A204.1 (cell line): ENCODE measurements around the gene LCLAT1.

Source experiments
- FAIRE-seq: peaks from 2 replicates; lab custom pipeline; 2012; peaks lifted over from hg19 to GRCh38; lab: Jason Lieb, UNC

LCLAT1 gene

GRCh38 chr2:30522421-30522820, 75.4 kb downstream of the LCLAT1 start:
- no peak for FAIRE-seq

DNA sequence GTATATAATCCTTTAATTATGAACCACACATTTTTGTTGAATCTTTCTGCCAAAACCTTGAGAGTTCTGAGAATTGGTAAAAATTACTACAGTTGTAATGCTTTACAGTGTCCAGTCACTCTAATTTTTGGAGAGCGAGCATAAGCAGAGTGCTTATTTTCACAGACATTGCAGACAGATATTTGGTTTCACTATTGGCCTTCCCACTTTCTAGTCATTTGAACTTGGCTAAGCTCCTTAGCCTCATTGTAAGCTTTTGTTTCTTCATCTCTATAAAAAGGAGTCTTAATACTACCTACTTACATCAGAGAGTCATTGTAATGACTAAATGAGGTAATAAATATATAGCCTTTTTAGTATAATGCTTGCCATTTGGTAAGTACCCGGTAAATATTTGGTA, 80.4 kb downstream of the LCLAT1 start:
- no peak for FAIRE-seq

DNA sequence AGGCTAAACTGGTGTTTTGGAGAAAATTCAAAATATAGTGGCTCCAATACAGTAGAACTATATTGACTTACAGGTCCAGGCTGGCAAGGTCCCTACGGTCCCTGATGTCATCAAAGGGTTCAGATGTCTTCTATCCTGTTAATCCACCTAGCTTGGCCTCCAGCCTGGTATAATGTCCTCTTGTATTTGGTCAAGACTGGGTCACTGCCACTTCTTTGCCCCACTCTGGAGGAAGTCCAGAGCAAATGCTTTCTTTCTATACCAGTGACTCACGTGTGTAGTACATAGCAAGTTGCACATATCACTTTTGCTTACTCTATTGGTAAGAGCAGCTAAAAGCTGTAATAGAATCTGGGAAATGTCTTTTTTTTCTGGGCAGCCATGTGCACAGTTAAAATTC, 80.8 kb downstream of the LCLAT1 start:
- no peak for FAIRE-seq

GRCh38 chr2:30530346-30530745, 83.3 kb downstream of the LCLAT1 start:
- no peak for FAIRE-seq

- FAIRE-seq, result no peak
These were observed 94.6 kb downstream of the LCLAT1 start for GRCh38 chr2:30541680-30542079.

DNA sequence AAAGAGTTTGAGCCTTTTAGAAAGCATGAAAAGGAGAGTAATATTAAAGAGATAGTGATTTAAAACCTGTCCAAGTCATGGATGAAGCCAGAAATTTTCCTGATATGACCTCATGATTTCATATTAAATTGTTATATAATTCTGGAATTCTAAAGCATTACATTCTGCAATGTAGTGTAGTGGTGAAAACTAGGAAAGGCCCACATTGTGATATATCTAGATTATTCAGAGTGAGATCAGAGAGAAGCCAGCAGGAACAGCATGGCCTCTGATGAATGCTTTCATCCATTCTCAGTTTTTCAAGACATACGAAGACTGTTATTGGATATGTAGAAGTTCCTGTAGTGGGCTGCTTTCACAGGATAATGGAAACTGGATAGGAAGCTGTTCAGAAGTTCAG, 98.8 kb downstream of the LCLAT1 start:
- no peak for FAIRE-seq

DNA sequence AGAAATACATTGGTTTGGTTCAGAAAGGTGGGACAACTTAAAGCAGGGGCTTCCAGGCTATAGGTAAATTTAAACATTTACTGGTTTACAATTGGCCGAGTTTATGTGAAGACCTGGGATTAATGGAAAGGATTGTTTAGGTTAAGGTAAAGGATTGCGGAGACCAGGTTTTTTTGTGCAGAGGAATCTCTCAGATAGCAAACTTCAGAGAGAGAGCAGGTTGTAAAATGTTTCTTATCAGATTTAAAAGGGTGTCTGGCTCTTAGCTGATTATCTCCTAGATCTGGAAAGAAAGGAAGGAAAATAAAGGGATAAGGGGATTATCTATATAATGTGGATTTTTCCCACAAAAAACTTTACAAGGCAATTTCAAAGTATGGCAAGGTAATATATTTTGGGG, 101.3 kb downstream of the LCLAT1 start:
- no peak for FAIRE-seq

DNA sequence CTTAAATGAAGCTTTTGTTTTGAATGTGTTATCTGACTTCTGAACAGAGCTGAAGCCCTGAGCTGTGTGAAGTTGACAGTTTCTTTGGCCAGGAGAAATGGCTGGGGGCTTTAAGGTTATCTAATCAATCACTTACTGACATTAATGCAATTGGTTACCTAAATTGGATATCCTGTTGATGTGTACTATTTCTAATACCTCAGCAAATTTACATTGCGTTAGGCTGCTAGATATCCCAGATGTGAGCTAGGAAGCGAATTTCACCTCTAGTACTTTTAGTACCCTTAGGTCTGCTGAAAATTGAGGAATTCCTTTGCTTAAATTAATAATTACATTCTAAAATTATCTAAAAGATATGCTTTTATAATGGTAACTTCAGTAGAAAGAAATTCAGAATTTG, 102.0 kb downstream of the LCLAT1 start:
- FAIRE-seq, result no peak

DNA sequence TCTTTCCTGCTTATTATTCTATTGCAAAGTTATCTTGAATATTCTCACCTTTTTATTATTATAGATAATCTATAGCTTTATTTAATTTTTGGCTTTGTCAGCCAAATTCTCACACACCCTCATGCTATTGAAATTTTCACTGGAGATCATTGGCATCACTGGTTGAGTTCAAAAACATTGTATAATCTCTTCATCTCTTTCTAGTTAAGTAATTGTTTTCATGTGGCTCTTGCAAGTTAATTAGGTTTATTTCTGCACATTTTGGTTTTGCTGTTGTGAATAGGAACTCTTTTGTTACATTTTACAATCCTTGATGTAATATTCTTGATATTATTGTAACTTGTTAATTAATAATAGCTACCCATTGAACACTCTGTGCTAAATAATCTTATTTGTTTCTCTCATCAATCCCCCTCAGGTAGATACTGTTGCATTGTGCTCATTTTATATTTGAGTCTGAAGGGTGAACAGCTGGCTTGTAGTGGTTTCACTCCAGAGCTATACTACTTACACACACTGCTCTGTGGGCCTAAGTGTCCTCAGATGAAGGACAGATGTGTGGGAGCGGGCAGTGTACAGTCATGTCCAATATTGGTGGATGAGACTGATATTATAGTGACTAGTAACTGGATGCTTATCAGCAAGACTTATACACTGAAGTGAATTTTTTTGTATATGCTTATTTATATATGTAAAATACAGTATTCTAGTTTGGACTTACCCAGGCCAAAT, 112.7 kb downstream of the LCLAT1 start:
- FAIRE-seq, result no peak

DNA sequence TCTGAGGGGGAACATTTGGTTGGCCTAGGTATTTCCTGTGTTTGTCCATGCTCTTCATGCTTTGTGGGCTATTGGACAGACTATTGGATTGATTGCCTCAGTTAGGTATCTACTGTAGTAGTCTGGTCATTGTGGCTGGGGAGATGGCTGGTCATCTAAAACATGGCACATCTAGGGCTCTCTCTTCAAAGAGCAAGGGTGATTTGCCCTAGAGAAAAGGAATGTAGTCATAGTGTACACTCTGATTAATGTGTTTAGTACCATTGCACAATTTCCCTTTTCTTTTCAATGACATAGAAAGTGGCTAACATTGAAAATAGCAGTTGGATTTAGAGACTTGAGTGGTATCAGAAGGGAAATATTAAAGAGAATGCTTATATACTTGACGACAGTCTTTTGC, 114.3 kb downstream of the LCLAT1 start:
- no peak for FAIRE-seq

- no peak for FAIRE-seq
These were observed 118.9 kb downstream of the LCLAT1 start for GRCh38 chr2:30565851-30566358.

GRCh38 chr2:30566631-30567030, 119.6 kb downstream of the LCLAT1 start:
- no peak for FAIRE-seq

DNA sequence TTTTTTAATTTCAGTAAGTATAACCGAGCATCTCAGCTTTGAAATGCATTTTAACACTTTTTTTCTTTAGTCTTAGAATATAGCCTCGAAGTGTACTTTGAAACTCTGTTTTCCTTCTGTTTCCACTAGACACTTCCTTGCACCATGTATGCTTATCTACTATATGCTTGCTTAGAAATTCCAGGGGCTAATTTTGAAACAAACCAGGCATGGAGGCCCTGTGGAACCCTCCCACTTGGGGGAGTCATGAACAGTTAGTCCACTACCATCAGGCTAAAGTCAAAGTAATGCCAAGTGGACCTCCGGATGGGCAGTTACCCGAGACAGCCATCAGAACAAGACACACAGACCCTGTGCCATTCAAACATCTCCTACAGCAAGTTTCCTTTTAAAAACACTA, 120.3 kb downstream of the LCLAT1 start:
- FAIRE-seq, result no peak

- FAIRE-seq, result no peak
These were observed 122.9 kb downstream of the LCLAT1 start for GRCh38 chr2:30569946-30570345.

GRCh38 chr2:30577151-30577550, 130.1 kb downstream of the LCLAT1 start:
- FAIRE-seq, result no peak

DNA sequence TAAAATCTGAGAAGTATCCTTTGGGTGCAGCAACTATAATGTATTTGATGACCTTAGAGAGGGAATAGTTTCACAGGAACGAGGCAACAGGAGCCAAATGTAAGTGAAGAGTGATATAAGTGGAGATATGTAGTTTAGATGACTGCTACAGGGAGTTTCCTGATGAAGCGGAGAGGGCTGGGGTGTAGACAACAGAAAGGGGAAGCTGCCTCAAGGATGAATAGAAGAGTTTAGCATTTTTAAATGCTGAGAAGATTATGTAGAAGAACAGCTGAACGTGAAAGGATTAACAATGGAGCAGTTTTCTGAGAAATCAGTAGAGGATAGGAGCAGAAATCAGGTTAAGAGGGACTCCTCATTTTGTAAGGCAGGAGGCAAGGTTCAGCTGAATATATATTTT, 133.3 kb downstream of the LCLAT1 start:
- no peak for FAIRE-seq

DNA sequence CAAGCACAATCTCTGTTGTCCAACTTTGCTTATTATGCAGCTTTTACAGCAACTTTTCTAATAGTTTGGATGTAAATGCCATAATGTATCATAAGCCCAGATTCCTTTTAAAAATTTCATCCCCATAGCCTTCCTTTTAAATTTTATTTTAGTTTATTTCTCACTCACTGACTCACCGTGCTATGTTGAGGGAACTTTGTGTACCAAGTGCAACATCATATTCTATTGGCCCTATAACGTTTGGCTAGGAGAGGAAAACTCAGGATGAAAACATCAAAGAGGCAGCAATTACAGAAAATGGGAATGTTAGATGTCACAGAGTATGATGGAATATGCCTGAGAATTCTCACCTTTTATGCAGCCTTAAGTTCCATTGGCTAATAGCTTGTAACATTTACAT, 135.5 kb downstream of the LCLAT1 start:
- FAIRE-seq, result no peak

- no peak for FAIRE-seq
These were observed 136.2 kb downstream of the LCLAT1 start for GRCh38 chr2:30583204-30583749.

DNA sequence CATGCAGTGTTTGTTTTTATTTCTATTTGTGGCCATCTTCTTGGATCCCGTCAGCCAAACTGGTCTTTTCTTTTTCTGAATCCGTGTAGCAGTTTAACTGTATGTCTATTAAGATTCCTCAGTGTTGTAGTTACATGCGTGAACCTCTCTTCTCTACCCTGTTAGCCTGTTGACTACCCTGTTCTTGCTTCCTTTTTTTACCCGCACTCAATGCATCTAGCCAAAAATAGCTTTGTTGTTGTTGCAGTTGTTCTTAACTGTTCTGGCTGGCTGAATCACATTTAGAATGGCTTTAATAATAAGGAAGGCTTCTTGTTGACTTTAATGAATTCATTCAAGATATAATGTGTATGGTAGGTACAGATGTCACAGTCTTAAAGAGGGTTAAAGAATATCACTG, 137.1 kb downstream of the LCLAT1 start:
- no peak for FAIRE-seq

DNA sequence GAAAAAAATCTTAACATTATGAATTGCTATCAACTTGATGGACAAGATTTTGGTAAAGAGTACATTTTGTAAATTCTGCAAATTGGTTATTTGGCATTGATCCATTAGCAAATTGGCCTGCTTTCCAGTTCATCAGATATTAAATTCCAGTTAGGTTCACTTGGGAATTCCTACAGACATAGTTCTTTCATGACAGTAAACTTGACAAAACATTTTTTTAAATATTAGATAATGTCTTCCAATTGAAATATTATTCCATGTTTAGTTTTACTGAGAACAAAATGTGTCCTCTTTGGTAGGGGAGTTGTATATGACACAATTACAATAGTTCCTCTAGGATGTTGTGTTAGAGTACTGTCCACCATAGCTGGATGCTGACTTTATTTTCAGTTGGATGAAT, 141.9 kb downstream of the LCLAT1 start:
- FAIRE-seq, result no peak

DNA sequence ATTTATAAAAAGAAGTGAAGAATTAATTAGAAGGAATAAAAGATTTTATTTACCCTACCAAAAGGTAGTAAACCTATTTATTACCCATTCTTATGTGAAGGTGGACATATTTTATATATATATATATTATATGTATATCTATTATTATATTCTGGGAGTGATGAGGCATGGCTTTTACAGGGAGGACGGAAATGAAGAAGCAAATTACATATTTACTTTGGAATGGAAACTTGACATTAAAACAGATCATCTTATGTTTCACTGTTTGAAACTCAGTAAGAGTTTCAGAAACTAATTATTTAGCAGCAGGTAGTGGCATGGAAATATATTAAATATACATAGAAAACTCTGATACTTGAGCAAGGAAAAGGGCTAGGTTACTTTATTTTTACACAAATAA, 143.4 kb downstream of the LCLAT1 start:
- no peak for FAIRE-seq

GRCh38 chr2:30591186-30591585, 144.1 kb downstream of the LCLAT1 start:
- FAIRE-seq, result no peak

DNA sequence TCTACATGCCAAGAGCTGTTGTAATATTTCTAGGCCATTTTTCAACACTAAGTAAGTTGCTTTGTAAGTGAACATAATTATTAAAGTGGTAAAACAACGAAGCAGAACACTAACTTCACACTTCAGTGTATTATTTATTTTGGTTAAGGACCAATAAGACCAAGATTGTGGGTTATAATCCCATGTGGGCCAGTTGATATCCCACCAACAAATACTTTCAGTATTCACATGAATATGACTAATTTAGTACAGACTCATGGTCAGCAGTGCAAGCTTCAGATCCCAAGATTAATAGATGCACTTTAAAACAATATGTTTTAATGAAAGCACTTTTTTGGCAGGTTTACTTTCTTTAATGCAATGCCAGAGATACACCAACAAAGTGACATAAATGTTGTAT, 154.3 kb downstream of the LCLAT1 start:
- no peak for FAIRE-seq

DNA sequence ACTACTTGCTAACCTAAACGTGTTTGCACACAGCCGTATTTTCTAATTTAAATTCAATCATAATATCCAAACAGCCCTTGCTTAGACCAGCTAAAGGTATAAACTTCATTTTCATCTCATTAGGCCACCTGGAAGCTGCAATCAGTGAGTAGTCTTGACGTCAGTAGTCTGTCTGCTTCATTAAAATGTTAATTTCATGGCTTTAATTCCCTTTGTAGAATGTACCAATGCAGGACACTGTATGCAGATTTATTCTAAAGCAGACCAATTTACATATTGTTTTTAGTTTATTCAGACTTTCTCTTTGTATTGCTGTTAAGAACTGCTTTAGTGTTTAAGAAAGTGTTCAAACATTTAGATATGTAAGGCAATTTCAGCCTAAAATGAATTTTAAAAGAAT, 158.2 kb downstream of the LCLAT1 start:
- FAIRE-seq, result no peak
